NCI-H446 treated with DMSO at 0.1 percent for 48 hours (cell line): ENCODE data around the gene SACM1L.

Source experiments
- DNase-seq: peaks from one replicate; lab custom pipeline; 2025; lab: John Stamatoyannopoulos, UW

Gene SACM1L

DNA sequence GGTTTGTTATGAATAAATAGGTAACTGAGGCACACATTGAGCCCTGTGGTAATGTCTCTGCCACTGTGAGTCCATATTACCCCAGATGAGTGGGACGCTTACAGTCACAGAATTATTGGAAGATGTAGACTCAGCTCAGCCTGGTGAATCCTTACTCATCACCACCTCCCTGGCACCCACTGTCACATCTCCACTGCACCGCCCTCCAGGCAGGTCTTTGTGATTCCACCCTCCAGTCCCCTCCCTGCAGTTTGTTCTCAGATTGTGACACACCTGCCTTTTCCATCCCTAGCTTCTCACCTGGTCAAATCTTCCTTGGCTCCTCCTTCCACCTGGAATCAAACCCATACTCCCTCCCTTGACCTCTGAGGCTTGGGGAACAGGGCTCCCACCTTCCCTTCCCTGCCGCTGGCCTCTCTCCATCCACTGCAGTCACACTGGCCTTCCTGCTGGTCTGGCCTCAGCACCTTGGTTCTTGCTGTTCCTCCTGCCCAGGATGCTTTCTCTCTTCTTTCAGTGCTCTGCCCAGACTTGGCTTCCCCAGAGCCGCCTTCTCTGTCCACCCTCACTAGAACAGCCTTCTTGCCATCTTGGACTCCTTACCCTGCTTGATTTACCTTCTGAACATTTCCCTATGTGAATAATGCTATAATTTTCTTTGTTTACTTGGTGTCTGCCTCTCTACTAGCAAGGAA, 97.8 kb downstream of the SACM1L start:
- DNase-seq: no peak

DNA sequence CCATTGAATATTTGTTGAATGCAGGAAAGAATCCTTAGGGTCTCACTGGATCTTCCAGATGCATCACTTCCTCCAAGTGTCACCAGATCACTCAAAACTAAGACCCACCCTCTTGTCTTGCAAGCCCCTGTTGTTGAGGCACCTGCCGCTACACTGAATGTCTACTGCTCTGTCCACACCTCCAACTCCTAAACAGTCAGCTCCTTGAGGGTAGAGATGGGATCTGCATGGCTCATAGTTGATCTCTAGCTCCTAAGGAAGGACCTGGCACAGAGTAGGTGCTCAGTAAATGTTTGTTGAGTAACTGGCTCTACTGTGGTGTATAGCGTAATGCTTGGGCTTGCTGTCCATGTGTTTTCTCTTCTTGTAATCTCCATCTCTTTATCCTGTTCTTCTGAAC, 98.4 kb downstream of the SACM1L start:
- DNase-seq: no peak

DNA sequence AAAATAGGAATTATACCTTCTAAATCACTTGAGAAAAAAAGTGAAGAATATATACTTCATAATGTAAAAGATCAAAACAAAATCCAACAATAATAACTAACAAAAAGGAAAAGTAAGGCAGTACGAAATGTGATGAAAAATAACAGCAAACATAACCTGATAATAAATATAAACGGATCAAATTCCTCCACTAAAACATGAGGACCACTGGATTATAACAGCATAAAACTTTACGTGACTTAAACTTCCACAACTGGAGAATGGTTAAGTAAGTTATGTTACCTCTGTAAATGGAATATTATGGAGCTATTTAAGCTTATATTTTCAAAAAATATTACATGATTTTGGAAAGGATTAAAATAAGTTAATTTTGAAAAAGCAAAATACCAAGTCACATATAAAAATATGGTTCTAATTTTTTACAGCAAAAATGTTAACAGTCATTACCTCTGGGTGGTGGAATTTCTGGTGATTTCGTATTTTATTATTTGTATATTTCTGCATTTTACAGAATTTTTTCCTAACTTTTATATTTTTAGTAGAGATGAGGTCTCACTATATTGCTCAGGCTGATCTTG, 100.1 kb downstream of the SACM1L start:
- no peak for DNase-seq

DNA sequence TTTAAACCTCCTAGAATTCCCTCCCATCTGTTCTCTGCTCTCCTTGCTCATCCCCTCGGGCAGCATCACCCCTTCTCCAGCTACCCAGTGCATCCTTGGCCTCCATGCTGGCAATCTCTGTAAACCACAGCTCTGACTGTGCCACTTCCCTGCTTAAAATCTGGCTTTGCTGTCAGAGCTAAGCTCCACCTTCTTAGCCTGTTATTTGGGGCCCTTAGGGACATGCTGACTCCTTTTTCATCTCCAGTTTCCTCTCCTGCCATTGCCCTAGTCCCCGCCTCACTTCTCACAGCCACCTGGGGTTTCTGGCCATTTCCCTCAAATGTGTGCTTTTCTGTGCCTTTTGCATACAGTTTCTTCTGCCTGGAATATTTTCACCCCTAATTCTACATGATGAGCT, 101.4 kb downstream of the SACM1L start:
- DNase-seq: no peak

DNA sequence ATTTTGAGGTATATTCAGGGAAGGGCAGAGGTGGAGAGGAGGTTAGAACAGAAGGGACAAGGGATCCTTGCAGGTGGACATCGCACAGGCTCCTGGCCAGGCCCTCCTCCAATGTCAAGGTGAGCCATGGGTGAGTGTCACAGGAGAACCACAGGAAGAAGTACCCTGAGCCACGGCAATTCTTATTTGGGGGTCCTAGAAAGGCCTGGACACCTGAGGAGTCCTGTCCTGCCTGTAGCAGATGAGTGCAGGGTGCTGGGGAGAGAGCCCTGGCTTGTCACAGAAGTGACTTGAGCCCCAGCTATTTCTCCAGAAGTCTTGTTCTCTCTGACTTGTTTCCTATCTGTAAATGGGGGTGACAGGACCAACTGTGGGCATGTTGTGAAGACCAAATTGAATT, 102.8 kb downstream of the SACM1L start:
- DNase-seq: no peak

DNA sequence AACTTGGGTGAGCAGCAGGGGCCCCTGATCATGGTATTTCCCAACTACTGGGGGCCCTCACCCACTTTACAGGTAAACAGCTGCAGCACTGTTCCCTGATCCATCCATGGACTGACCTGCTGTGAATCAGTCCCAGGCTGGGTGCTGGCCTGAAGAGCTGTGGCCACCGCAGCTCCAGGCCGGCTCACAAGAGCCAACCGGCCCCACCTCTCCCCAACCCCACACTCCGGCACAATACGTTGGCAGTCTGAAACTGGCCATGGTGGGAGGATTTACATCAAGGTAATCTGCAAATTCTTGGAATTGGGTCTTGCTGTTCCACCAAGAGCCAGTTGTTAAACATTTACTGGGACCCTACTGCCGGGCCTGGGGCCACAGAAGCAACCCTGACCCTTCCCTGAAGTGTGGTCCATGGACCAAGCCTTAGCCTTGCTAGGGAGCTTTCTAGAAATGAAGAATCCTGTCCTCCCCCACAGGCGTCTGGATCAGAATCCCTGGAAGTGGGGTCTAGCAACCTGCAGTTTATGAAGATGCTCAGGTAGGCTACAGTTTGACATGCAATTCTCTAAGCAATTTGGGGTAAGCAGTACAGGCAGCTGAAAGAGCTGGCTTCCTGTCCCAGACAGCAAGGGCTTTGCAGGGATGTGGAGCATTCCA, 103.4 kb downstream of the SACM1L start:
- no peak for DNase-seq

DNA sequence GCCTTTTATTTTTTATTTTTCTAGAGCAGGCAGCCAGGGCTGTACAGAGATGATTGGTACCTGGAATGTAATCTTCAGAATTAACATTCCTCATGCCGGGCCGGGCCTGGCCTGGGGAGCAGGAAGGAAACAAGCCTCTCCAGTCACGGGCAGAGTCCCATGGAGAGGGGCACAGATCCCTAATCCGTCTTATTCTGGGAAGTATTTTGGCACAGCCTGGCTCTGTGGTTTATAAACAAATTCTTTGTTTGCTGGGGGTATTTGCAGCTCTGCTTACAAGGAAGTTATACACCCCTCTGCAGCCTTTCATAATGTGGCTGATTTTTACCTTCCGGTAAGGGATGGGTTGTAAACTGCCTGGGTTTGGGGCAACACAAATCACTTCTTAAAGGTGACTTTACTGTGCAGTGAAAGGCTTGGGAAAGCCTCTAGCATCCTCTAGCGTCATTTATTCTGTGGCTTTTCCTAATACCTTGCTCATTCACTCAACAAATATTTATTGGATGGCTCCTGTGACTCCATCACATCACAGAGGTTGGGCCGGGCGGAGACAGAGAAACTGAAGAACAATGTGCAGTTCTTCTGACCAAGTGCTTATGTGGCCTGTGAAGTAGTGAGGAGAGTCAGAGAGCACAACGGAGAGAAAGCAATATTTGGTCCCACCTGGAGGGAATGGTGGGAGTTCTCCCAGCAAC, 104.4 kb downstream of the SACM1L start:
- no peak for DNase-seq

DNA sequence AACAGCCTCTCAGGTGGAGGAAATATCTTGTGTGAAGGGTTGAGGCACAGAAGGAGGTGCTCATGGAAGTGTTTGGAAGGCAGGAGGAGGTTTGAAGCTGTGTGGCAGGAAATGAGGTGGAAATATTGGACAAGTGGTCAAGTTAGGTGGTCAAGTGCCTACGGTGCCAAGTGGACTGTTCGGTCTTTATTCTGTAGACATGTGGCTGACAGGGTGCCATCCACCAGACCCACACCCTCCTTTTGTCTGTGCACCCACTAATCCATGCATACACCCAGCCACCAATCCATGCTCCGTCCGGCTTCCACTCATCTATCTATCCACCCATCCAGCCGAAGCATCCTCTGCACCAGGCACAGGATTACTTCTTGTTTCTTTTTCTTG, 105.0 kb downstream of the SACM1L start:
- DNase-seq: no peak

DNA sequence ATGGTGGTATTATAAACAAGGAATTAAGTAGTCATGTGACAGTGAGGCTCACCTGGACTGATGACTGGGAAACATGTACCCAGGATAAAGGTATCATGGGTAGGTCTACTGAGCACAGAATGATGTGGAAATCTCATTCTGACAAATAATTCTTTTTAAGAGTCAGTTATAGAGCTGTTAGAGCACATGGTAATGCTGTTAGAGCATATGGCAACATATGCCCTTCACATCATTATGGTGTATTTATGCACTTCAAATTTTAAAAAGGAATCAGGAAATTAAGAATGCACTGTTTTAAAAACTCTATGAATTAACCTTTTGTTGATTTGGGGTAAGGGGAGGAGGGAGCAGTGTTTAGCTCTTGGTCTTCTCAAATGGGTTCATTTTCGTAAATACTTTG, 105.5 kb downstream of the SACM1L start:
- no peak for DNase-seq
